ENCODE results near the gene HCAR2. TPM values are rescaled to one million over a fixed set of nuclear protein-coding genes. Genes with fewer than 3 reads are reported as not detected.
"Not testable (repeated sequence)": the region's sequence is repeated elsewhere in the genome, so short reads cannot be mapped to it uniquely, and the experiment has no call there.

Gene HCAR2
- polyA plus RNA-seq (ENCODE audit: insufficient read length in 4 of 4): under 1 TPM; 0.19 to 0.86 (median 0.30) TPM

- not testable (repeated sequence) for DNase-seq (ENCODE audit: low read depth in 4 of 4, low spot score in 3 of 4)
Observed at GRCh38 chr12:122702890-122703611, at the start of gene HCAR2. Gene HCAR2 (minus strand): TSS chr12:122703357. CDS start chr12:122703283, 74 bp downstream.

- peak; percentile 94 to 97 (median 96) for DNase-seq (ENCODE audit: low read depth in 4 of 4, low spot score in 3 of 4)
Observed at GRCh38 chr12:122752464-122753318, 49.5 kb upstream of the HCAR2 start, which contains the start of gene DENR. Gene DENR (plus strand): TSS chr12:122752824. CDS start chr12:122753702, 878 bp downstream.

- DNase-seq (ENCODE audit: low read depth in 4 of 4, low spot score in 3 of 4): not testable (repeated sequence)
Observed at GRCh38 chr12:122750781-122751515, 47.8 kb upstream of the HCAR2 start.

GRCh38 chr12:122749569-122750332 is 46.6 kb upstream of the HCAR2 start:
- no peak for DNase-seq (ENCODE audit: low read depth in 4 of 4, low spot score in 3 of 4)

- no peak for DNase-seq (ENCODE audit: low read depth in 4 of 4, low spot score in 3 of 4)
Observed at GRCh38 chr12:122747224-122748135, 44.3 kb upstream of the HCAR2 start.

GRCh38 chr12:122743895-122744525 is 40.9 kb upstream of the HCAR2 start:
- no peak for DNase-seq (ENCODE audit: low read depth in 4 of 4, low spot score in 3 of 4)

- DNase-seq (ENCODE audit: low read depth in 4 of 4, low spot score in 3 of 4): no peak
Observed at GRCh38 chr12:122740351-122740750, 37.2 kb upstream of the HCAR2 start.

- no peak for DNase-seq (ENCODE audit: low read depth in 4 of 4, low spot score in 3 of 4)
Observed at GRCh38 chr12:122738571-122738970, 35.4 kb upstream of the HCAR2 start.

- DNase-seq (ENCODE audit: low read depth in 4 of 4, low spot score in 3 of 4): no peak
Observed at GRCh38 chr12:122732611-122733010, 29.5 kb upstream of the HCAR2 start.

GRCh38 chr12:122732170-122732569 is 29.0 kb upstream of the HCAR2 start:
- no peak for DNase-seq (ENCODE audit: low read depth in 4 of 4, low spot score in 3 of 4)

- peak in 3 of 4 donors; percentile 20 to 56 (median 38) for DNase-seq (ENCODE audit: low read depth in 4 of 4, low spot score in 3 of 4)
Observed at GRCh38 chr12:122730215-122731014, 27.3 kb upstream of the HCAR2 start, which contains the start of gene HCAR1. Gene HCAR1 (minus strand): TSS chr12:122730844. CDS start chr12:122730339, 505 bp downstream.

- DNase-seq (ENCODE audit: low read depth in 4 of 4, low spot score in 3 of 4): no peak
Observed at GRCh38 chr12:122729583-122730214, 26.5 kb upstream of the HCAR2 start.

GRCh38 chr12:122726080-122726558 is 23.0 kb upstream of the HCAR2 start:
- DNase-seq (ENCODE audit: low read depth in 4 of 4, low spot score in 3 of 4): no peak

- DNase-seq (ENCODE audit: low read depth in 4 of 4, low spot score in 3 of 4): no peak
Observed at GRCh38 chr12:122725452-122726079, 22.4 kb upstream of the HCAR2 start.

GRCh38 chr12:122724641-122725243 is 21.6 kb upstream of the HCAR2 start:
- DNase-seq (ENCODE audit: low read depth in 4 of 4, low spot score in 3 of 4): no peak

GRCh38 chr12:122722387-122722786 is 19.2 kb upstream of the HCAR2 start:
- DNase-seq (ENCODE audit: low read depth in 4 of 4, low spot score in 3 of 4): no peak

Measured in right renal pelvis (tissue), 4 donors.